Tibial nerve (tissue), 4 donors: Measurements from ENCODE around the gene GAL. TPM values are rescaled to one million over a fixed set of nuclear protein-coding genes. Genes with fewer than 3 reads are reported as not detected.
A peak's percentile ranks its signal among the peaks of the same experiment; 100 is the strongest.
"Not testable (repeated sequence)": the region's sequence is repeated elsewhere in the genome, so short reads cannot be mapped to it uniquely, and the experiment has no call there.

Source experiments
- DNase-seq, 2 donors: peaks; one replicate each; pipeline ENCODE4 v3.0.0-alpha.2; 2019; ENCODE audit warnings: low spot score in 2 of 2
- H3K27ac ChIP-seq, 4 donors: fragments of 200-600 bp; sonication (generic) in 3 of 4; one replicate each; pipeline ENCODE4 v1.5.1; 2017 to 2019; ENCODE audit warnings: mild to moderate bottlenecking in 1 of 4
- H3K27me3 ChIP-seq, 2 donors: fragments of 200-600 bp; sonication (generic) in 1 of 2; one replicate each; pipeline versions ENCODE4 v1.5.1 to v1.6.0; 2017 to 2019
- H3K36me3 ChIP-seq, 3 donors: fragments of 200-600 bp; sonication (generic); one replicate each; pipeline ENCODE4 v1.5.1; 2018 to 2019
- H3K4me1 ChIP-seq, 4 donors: fragments of 200-600 bp; sonication (generic) in 3 of 4; one replicate each; pipeline ENCODE4 v1.5.1; 2017 to 2019
- H3K4me3 ChIP-seq, 4 donors: fragments of 200-600 bp; sonication (generic) in 3 of 4; one replicate each; pipeline ENCODE4 v1.5.1; 2017 to 2019; ENCODE audit warnings: mild to moderate bottlenecking in 1 of 4, moderate library complexity in 1 of 4
- H3K9me3 ChIP-seq, 4 donors: fragments of 200-600 bp; sonication (generic) in 3 of 4; one replicate each; pipeline ENCODE4 v1.5.1; 2017 to 2019
- EP300 ChIP-seq, 2 donors: sonication (generic); formaldehyde crosslinking; IDR thresholded peaks; one replicate each; pipeline ENCODE4 v1.6.1; 2017; ENCODE audit warnings: antibody characterized with exemption in 2 of 2, mild to moderate bottlenecking in 1 of 2
- POLR2A ChIP-seq, 2 donors: fragments of 450-650 bp; IDR thresholded peaks; one replicate each; pipeline ENCODE4 v1.6.1; 2017; ENCODE audit warnings: antibody characterized with exemption in 2 of 2, mild to moderate bottlenecking in 2 of 2, moderate library complexity in 2 of 2
- WGBS, 2 donors: methylation state at CpG; one replicate each; pipeline ENCODE4 v1.1.5; 2018; 5-methylcytosine and 5-hydroxymethylcytosine counted together
- total RNA-seq, 4 donors: library from RNA; depleted of rRNA; stranded (reverse); fragments of >200 nt; gene quantifications; one replicate each; pipeline ENCODE4 v1.1.0, GENCODE V29; 2016
- TF ChIP-seq, protein P1 (sequence below), 5 experiments: fragments of 200-600 bp in 3 of 5; fragments of 450-650 bp in 2 of 5; sonication (generic) in 3 of 5; IDR thresholded peaks; one replicate each; pipeline ENCODE4 v1.5.1; 2016 to 2019; ENCODE audit warnings: antibody characterized with exemption in 5 of 5, mild to moderate bottlenecking in 3 of 5, moderate library complexity in 2 of 5

Gene GAL
- 1 to 10 TPM in 1 of 4 donors, not detected in 3; 3.3 TPM for total RNA-seq

- TF ChIP-seq POLR2A (IDR thresholded peaks at IDR 0.05) (no peak), EP300 (IDR thresholded peaks at IDR 0.05) (no peak)
- TF ChIP-seq, protein P1, sequence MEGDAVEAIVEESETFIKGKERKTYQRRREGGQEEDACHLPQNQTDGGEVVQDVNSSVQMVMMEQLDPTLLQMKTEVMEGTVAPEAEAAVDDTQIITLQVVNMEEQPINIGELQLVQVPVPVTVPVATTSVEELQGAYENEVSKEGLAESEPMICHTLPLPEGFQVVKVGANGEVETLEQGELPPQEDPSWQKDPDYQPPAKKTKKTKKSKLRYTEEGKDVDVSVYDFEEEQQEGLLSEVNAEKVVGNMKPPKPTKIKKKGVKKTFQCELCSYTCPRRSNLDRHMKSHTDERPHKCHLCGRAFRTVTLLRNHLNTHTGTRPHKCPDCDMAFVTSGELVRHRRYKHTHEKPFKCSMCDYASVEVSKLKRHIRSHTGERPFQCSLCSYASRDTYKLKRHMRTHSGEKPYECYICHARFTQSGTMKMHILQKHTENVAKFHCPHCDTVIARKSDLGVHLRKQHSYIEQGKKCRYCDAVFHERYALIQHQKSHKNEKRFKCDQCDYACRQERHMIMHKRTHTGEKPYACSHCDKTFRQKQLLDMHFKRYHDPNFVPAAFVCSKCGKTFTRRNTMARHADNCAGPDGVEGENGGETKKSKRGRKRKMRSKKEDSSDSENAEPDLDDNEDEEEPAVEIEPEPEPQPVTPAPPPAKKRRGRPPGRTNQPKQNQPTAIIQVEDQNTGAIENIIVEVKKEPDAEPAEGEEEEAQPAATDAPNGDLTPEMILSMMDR (IDR thresholded peaks at IDR 0.05) = no peak
These were observed at the start of gene GAL for GRCh38 chr11:68684385-68685356. Gene GAL (plus strand): TSS chr11:68684544. CDS start chr11:68684924, 380 bp downstream.

GRCh38 chr11:68634606-68635005 lies 49.7 kb upstream of the GAL start:
- WGBS, 2 donors = 82 to 88% methylated on average over 6 to 7 of the region's 7 CpGs
- not testable (repeated sequence) for H3K4me3 ChIP-seq, H3K9me3 ChIP-seq, H3K27ac ChIP-seq, DNase-seq, H3K27me3 ChIP-seq, H3K4me1 ChIP-seq, H3K36me3 ChIP-seq

More at GRCh38 chr11:68684385-68685356, at the start of gene GAL:
- DNase-seq = no peak
- Histone ChIP-seq H3K27ac (no peak within 1 kb of the TSS), H3K27me3 (peaks cover 0 to 57% of the 10 kb centered on the region in 2 donors), H3K9me3 (no peaks in the 10 kb centered on the region), H3K4me3 (peak within 1 kb of the TSS; percentile 4 to 46 (median 24)), H3K4me1 (peaks cover 0 to 16% (median 3%) of the 10 kb centered on the region in 4 donors), H3K36me3 (no peaks in the 10 kb centered on the region)
- WGBS, 2 donors = 11 to 17% methylated on average over 33 to 57 of the region's 113 CpGs

DNA sequence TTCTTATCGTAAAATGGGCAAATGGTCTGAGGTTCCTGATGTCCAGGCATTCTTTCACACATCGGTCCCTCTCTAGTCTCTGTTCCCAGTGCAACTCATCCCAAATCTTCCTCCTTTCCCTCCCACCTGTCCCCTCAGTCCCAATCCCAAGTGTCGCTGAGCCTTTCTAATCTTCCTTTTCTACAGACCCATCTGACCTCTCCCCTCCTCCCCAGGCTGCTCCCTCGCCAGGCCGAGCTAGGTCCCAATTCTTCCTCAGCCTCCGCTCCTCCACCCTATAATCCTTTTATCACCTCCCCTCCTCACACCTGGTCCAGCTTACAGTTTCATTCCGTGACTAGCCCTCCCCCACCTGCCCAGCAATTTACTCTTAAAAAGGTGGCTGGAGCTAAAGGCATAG lies 49.2 kb upstream of the GAL start:
- H3K4me1 ChIP-seq, H3K4me3 ChIP-seq, H3K36me3 ChIP-seq, H3K27ac ChIP-seq, H3K27me3 ChIP-seq, H3K9me3 ChIP-seq, DNase-seq: not testable (repeated sequence)
- 57 to 83% methylated on average over 5 to 7 of the region's 7 CpGs for WGBS, 2 donors

DNA sequence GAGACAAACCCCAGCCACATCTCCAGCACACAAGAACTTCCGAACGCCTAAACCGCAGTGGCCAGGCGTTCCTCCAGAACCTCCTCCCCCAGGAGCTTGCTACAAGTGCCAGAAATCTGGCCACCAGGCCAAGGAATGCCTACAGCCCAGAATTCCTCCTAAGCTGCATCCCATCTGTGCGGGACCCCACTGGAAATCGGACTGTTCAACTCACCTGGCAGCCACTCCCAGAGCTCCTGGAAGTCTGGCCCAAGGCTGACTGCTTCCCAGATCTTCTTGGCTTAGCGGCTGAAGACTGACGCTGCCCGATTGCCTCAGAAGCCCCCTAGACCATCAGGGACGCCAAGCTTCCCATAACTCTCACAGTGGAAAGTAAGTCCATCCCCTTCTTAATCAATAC lies 48.5 kb upstream of the GAL start:
- H3K4me3 ChIP-seq, H3K36me3 ChIP-seq, H3K27me3 ChIP-seq, DNase-seq, H3K9me3 ChIP-seq, H3K27ac ChIP-seq, H3K4me1 ChIP-seq: not testable (repeated sequence)
- 71 to 80% methylated on average over 9 to 10 of the region's 10 CpGs for WGBS, 2 donors

GRCh38 chr11:68639322-68639721 lies 45.0 kb upstream of the GAL start:
- not testable (repeated sequence) for H3K9me3 ChIP-seq, H3K4me3 ChIP-seq, H3K27me3 ChIP-seq, H3K27ac ChIP-seq, H3K36me3 ChIP-seq, DNase-seq, H3K4me1 ChIP-seq
- 86 to 87% methylated on average over 3 of the region's 3 CpGs for WGBS, 2 donors

DNA sequence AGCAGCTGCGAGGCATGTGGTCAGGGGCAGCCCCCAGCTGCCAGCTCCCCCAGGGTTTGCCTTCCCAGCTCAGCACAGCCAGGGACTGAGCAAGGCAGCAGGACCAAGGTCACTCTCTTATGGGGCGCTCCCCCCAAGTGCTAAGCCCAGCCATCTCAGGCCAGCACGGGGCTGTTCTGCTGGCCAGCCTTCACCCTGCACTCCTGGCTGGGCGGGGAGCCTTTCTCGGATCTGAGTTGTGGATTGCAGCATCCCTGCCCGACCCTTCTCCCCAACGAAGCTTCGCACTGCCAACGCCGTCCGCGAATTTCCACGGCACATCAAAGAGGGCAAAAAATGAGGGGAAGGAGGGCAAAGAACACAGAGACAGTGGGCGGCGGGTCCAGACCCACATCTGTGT lies 42.5 kb upstream of the GAL start:
- 86% methylated on average over 13 to 15 of the region's 15 CpGs for WGBS, 2 donors
- Histone ChIP-seq H3K36me3 (no peaks in the 10 kb centered on the region), H3K9me3 (peaks cover 0 to 13% (median 4%) of the 10 kb centered on the region in 4 donors), H3K4me3 (no peak overlapping the region), H3K4me1 (no peaks in the 10 kb centered on the region), H3K27me3 (no peaks in the 10 kb centered on the region), H3K27ac (no peak overlapping the region)
- no peak for TF ChIP-seq EP300 (IDR thresholded peaks at IDR 0.05)
- no peak for TF ChIP-seq POLR2A (IDR thresholded peaks at IDR 0.05)
- TF ChIP-seq, protein P1 (IDR thresholded peaks at IDR 0.05) = no peak
- no peak for DNase-seq

- peak in 1 of 2 donors; percentile 11 for DNase-seq
- H3K4me1 ChIP-seq = no peaks in the 10 kb centered on the region
- no peak overlapping the region for H3K27ac ChIP-seq
- no peaks in the 10 kb centered on the region for H3K27me3 ChIP-seq
- 28 to 32% methylated on average over 12 of the region's 12 CpGs for WGBS, 2 donors
- H3K36me3 ChIP-seq = no peaks in the 10 kb centered on the region
- peaks cover 0 to 26% (median 6%) of the 10 kb centered on the region in 4 donors for H3K9me3 ChIP-seq
- no peak overlapping the region for H3K4me3 ChIP-seq
- no peak for TF ChIP-seq EP300 (IDR thresholded peaks at IDR 0.05)
- no peak for TF ChIP-seq POLR2A (IDR thresholded peaks at IDR 0.05)
- TF ChIP-seq, protein P1 (IDR thresholded peaks at IDR 0.05) = no peak
These were observed 40.8 kb upstream of the GAL start for GRCh38 chr11:68643585-68643984.
